ENCODE measurements around the gene PRRT1. TPM values are rescaled to one million over a fixed set of nuclear protein-coding genes. Genes with fewer than 3 reads are reported as not detected.

The PRRT1 gene
- total RNA-seq, 1 experiment from 2014 or later: not detected

- no TSS peak for BruUV-seq (replicated peaks)
Observed at GRCh38 chr6:32163559-32164258, 12.0 kb upstream of the PRRT1 start.

GRCh38 chr6:32158052-32158451, 6.3 kb upstream of the PRRT1 start:
- H3K36me3 ChIP-seq (ENCODE audit: low read depth, low read length): peaks cover 11% of the 10 kb centered on the region; the same call in 1 of the 2 replicates
- no peak overlapping the region for H3K4me2 ChIP-seq (ENCODE audit: low read length)
- ChIA-PET CTCF (no interaction called here), POLR2A (ENCODE audit: unreplicated experiment) (no interaction called here)
- no peak for TF ChIP-seq CTCF (conservative IDR thresholded peaks at IDR 0.05; ENCODE audit: low read depth, low read length)
- TF ChIP-seq EZH2 (IDR thresholded peaks at IDR 0.05; ENCODE audit: low read length, unreplicated experiment): no peak
- no peak for TF ChIP-seq EZH2phosphoT487 (IDR thresholded peaks at IDR 0.05; ENCODE audit: borderline replicate concordance, low read length)
- intact Hi-C loops (cut with micrococcal nuclease): no loop called here
- H3K4me3 ChIP-seq (ENCODE audit: low read length): no peak overlapping the region
- no peak overlapping the region for H2AFZ ChIP-seq (ENCODE audit: low read length)
- ATAC-seq (no peak), DNase-seq (no peak)
- H3K9me3 ChIP-seq (ENCODE audit: low read length): no peaks in the 10 kb centered on the region
- no peaks in the 10 kb centered on the region for H4K20me1 ChIP-seq (ENCODE audit: low read length)
- no peaks in the 10 kb centered on the region for H3F3A ChIP-seq (ENCODE audit: low read length, unreplicated experiment)
- H3K9me2 ChIP-seq (replicated peaks; ENCODE audit: low read length): no peaks in the 10 kb centered on the region
- no TSS peak for BruUV-seq (replicated peaks)
- peaks cover 9% of the 10 kb centered on the region for H3K4me1 ChIP-seq (ENCODE audit: insufficient read depth, low read length)
- H3K79me2 ChIP-seq (ENCODE audit: low read length): peaks cover 29% of the 10 kb centered on the region
- H3K9ac ChIP-seq (ENCODE audit: low read length): no peak overlapping the region
- H3K27ac ChIP-seq (ENCODE audit: low read length): no peak overlapping the region
- no peaks in the 10 kb centered on the region for H3K27me3 ChIP-seq (ENCODE audit: low read length)

More at GRCh38 chr6:32163559-32164258, 12.0 kb upstream of the PRRT1 start:
- DNase-seq (no peak), ATAC-seq (no peak)
- CTCF ChIA-PET: no interaction called here
- no peaks in the 10 kb centered on the region for H3K9me2 ChIP-seq (replicated peaks; ENCODE audit: low read length)
- intact Hi-C loops (cut with micrococcal nuclease): no loop called here
- no peak overlapping the region for H3K4me3 ChIP-seq (ENCODE audit: low read length)
- H3F3A ChIP-seq (ENCODE audit: low read length, unreplicated experiment): no peaks in the 10 kb centered on the region
- H4K20me1 ChIP-seq (ENCODE audit: low read length): no peaks in the 10 kb centered on the region
- H3K79me2 ChIP-seq (ENCODE audit: low read length): no peaks in the 10 kb centered on the region
- H3K4me1 ChIP-seq (ENCODE audit: insufficient read depth, low read length): no peaks in the 10 kb centered on the region
- no peaks in the 10 kb centered on the region for H3K27me3 ChIP-seq (ENCODE audit: low read length)
- H3K9me3 ChIP-seq (ENCODE audit: low read length): no peaks in the 10 kb centered on the region
- H3K9ac ChIP-seq (ENCODE audit: low read length): no peak overlapping the region
- POLR2A ChIA-PET (ENCODE audit: unreplicated experiment): no interaction called here
- peaks cover 14% of the 10 kb centered on the region; the same call in 1 of the 2 replicates for H3K36me3 ChIP-seq (ENCODE audit: low read depth, low read length)
- H3K27ac ChIP-seq (ENCODE audit: low read length): no peak overlapping the region
- no peak overlapping the region for H2AFZ ChIP-seq (ENCODE audit: low read length)
- no peak overlapping the region for H3K4me2 ChIP-seq (ENCODE audit: low read length)
- TF ChIP-seq EZH2 (IDR thresholded peaks at IDR 0.05; ENCODE audit: low read length, unreplicated experiment) (no peak), CTCF (conservative IDR thresholded peaks at IDR 0.05; ENCODE audit: low read depth, low read length) (no peak), EZH2phosphoT487 (IDR thresholded peaks at IDR 0.05; ENCODE audit: borderline replicate concordance, low read length) (no peak)

GRCh38 chr6:32156891-32157290, 5.2 kb upstream of the PRRT1 start:
- peaks cover 11% of the 10 kb centered on the region; the same call in 1 of the 2 replicates for H3K36me3 ChIP-seq (ENCODE audit: low read depth, low read length)
- H3K9me2 ChIP-seq (replicated peaks; ENCODE audit: low read length): no peaks in the 10 kb centered on the region
- H3K79me2 ChIP-seq (ENCODE audit: low read length): peaks cover 29% of the 10 kb centered on the region
- H4K20me1 ChIP-seq (ENCODE audit: low read length): no peaks in the 10 kb centered on the region
- H3K4me3 ChIP-seq (ENCODE audit: low read length): no peak overlapping the region
- no peak overlapping the region for H3K27ac ChIP-seq (ENCODE audit: low read length)
- no peak overlapping the region for H3K4me2 ChIP-seq (ENCODE audit: low read length)
- intact Hi-C loops (cut with micrococcal nuclease): no loop called here
- CTCF ChIA-PET: no interaction called here
- no peaks in the 10 kb centered on the region for H3K9me3 ChIP-seq (ENCODE audit: low read length)
- TF ChIP-seq CTCF (conservative IDR thresholded peaks at IDR 0.05; ENCODE audit: low read depth, low read length): no peak
- no peak for TF ChIP-seq EZH2phosphoT487 (IDR thresholded peaks at IDR 0.05; ENCODE audit: borderline replicate concordance, low read length)
- TF ChIP-seq EZH2 (IDR thresholded peaks at IDR 0.05; ENCODE audit: low read length, unreplicated experiment): no peak
- H3K4me1 ChIP-seq (ENCODE audit: insufficient read depth, low read length): peaks cover 12% of the 10 kb centered on the region
- ATAC-seq (no peak), DNase-seq (no peak)
- no peaks in the 10 kb centered on the region for H3F3A ChIP-seq (ENCODE audit: low read length, unreplicated experiment)
- POLR2A ChIA-PET (ENCODE audit: unreplicated experiment): no interaction called here
- no TSS peak for BruUV-seq (replicated peaks)
- H2AFZ ChIP-seq (ENCODE audit: low read length): no peak overlapping the region
- no peak overlapping the region for H3K9ac ChIP-seq (ENCODE audit: low read length)
- H3K27me3 ChIP-seq (ENCODE audit: low read length): no peaks in the 10 kb centered on the region

Measured in PC-3 (cell line).